Activated T-helper 2 cell treated with anti-CD3 and anti-CD28 coated beads, Interferon-gamma antibody, Interleukin-2, Interleukin-4, amounts not matched to agents 10 μg/mL and 5 μg/mL and 100 μg/mL, durations not matched to agents 14 hours and 24 hours and 36 hours (primary cell): Measurements from ENCODE around the gene PLEKHA7. TPM values are rescaled to one million over a fixed set of nuclear protein-coding genes. Genes with fewer than 3 reads are reported as not detected.

ENCODE experiments used
- DNase-seq: peaks from one replicate; pipeline ENCODE4 v3.0.0; 2021; ENCODE audit warnings: low spot score
- H3K27ac Mint-ChIP-seq: one replicate; pipeline ENCODE4 v1.8.0; 2021; ENCODE audit warnings: mixed read lengths
- H3K27me3 Mint-ChIP-seq: one replicate; pipeline ENCODE4 v1.8.0; 2021; ENCODE audit warnings: low read depth, mixed read lengths
- H3K36me3 Mint-ChIP-seq: one replicate; pipeline ENCODE4 v1.8.0; 2021; ENCODE audit warnings: low read depth, mixed read lengths
- H3K4me1 Mint-ChIP-seq: one replicate; pipeline ENCODE4 v1.8.0; 2021; ENCODE audit warnings: low read depth, mixed read lengths
- H3K4me3 Mint-ChIP-seq: one replicate; pipeline ENCODE4 v1.8.0; 2021; ENCODE audit warnings: low read depth, mild to moderate bottlenecking, moderate library complexity, mixed read lengths
- H3K9me3 Mint-ChIP-seq: one replicate; pipeline ENCODE4 v1.8.0; 2021; ENCODE audit warnings: mixed read lengths
- intact Hi-C: fragments of 100-400 bp; cut with micrococcal nuclease; formaldehyde crosslinking; loops from one replicate; pipeline ENCODE4 v1.15.1; 2023
- total RNA-seq: library from RNA; stranded (reverse); gene quantifications from 2 replicates; pipeline ENCODE4 v1.2.3, GENCODE V29; 2022

PLEKHA7 gene
- total RNA-seq, 1 donor from 2014 or later: 51.3 TPM

DNA sequence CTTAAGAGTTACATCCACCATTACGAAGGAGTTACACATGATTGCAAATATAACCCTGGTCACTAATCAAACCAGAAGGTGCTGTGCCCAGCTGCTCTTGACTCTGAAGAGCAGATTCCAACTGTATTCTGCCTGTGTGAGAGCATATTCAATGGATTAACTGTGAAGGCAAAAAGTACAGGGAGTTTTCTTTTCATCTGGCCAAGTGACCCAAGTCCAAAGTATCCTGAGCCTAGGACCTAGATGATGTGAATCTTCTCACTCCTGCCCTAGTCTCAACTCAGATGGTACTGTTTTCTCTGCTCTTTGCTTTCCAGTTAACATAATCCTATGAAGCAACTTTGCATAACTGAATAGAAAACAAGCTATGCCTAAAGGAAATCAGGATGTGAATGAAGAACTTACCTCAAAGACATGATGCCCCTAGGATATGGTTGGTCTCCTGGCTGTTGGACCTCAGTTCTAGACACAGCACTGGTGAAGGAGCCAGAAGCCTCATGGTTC is 169.9 kb downstream of the PLEKHA7 start:
- no peak overlapping the region for H3K27ac Mint-ChIP-seq
- H3K4me3 Mint-ChIP-seq: no peak overlapping the region
- DNase-seq: no peak
- no peaks in the 10 kb centered on the region for H3K9me3 Mint-ChIP-seq
- peaks cover 48% of the 10 kb centered on the region for H3K36me3 Mint-ChIP-seq
- intact Hi-C loops: no loop called here
- H3K27me3 Mint-ChIP-seq: no peaks in the 10 kb centered on the region
- H3K4me1 Mint-ChIP-seq: peaks cover 3% of the 10 kb centered on the region

GRCh38 chr11:16843294-16843693 is 170.9 kb downstream of the PLEKHA7 start:
- DNase-seq: no peak
- Mint-ChIP-seq H3K9me3 (no peaks in the 10 kb centered on the region), H3K36me3 (peaks cover 46% of the 10 kb centered on the region), H3K4me1 (peaks cover 3% of the 10 kb centered on the region), H3K4me3 (no peak overlapping the region), H3K27me3 (no peaks in the 10 kb centered on the region), H3K27ac (no peak overlapping the region)
- intact Hi-C loops: no loop called here

DNA sequence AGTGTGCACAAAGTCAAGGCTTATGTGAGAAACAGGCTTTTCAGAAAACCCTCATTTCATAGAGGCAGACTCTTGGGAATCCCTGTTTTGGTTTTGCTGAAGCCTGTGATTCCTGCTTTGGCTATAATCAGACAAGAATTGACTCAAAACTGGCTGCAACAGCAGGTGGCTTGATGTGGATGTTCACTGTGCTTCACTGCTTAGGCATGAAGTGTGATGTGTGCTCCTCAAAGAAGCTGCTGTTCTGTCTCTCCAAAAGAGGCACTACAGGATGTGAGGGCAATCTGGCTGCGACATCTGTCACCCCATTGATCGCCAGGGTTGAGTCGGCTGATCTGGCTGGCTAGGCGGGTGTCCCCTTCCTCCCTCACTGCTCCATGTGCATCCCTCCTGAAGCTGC is 172.2 kb downstream of the PLEKHA7 start:
- Mint-ChIP-seq H3K4me3 (no peak overlapping the region), H3K4me1 (peaks cover 3% of the 10 kb centered on the region), H3K27ac (no peak overlapping the region), H3K27me3 (no peaks in the 10 kb centered on the region), H3K9me3 (no peaks in the 10 kb centered on the region), H3K36me3 (peaks cover 52% of the 10 kb centered on the region)
- intact Hi-C loops: no loop called here
- DNase-seq: no peak

DNA sequence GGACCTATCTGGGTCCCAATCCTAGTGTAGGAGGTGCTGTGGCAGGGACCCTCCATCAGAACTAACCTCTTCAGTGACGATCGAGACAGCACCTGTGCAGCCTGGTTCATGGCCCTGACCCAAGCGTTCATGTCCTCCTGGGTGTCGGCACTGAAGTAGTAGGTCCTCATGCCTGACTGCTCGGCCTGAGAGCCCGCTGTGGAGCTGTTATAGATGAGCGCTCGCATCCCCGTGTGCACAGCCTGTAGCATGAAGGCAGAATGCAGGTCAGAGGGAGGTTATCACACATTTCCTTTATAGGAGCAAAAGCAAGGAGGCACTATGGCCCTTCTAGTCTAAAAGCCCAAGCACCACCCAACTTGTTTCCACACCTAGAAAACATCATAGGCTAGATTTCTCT is 172.7 kb downstream of the PLEKHA7 start:
- Mint-ChIP-seq H3K36me3 (peaks cover 48% of the 10 kb centered on the region), H3K4me1 (peaks cover 3% of the 10 kb centered on the region), H3K27ac (no peak overlapping the region), H3K27me3 (no peaks in the 10 kb centered on the region), H3K9me3 (no peaks in the 10 kb centered on the region), H3K4me3 (no peak overlapping the region)
- DNase-seq: no peak
- intact Hi-C loops: no loop called here

DNA sequence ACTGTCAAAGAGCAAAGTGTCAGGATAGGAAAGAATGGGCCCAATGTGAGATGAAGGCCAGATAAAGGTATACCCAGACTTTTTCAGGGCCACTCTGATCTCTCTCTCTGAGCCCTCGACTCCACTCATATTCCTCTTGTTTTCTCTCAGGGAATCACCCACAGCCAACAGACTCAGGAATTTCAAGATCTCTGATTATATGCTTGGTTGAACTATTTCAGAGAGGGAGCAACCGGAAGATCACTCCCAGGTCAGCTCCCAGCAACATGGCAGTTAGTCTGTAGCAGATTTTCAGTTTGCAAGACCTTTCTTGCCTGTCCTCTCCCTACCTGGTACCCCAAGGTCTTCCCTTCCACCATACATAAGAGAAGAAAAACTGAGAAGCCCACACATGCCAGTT is 173.3 kb downstream of the PLEKHA7 start:
- intact Hi-C loops: no loop called here
- Mint-ChIP-seq H3K27ac (no peak overlapping the region), H3K4me1 (peaks cover 3% of the 10 kb centered on the region), H3K36me3 (peaks cover 45% of the 10 kb centered on the region), H3K9me3 (no peaks in the 10 kb centered on the region), H3K27me3 (no peaks in the 10 kb centered on the region), H3K4me3 (no peak overlapping the region)
- no peak for DNase-seq

DNA sequence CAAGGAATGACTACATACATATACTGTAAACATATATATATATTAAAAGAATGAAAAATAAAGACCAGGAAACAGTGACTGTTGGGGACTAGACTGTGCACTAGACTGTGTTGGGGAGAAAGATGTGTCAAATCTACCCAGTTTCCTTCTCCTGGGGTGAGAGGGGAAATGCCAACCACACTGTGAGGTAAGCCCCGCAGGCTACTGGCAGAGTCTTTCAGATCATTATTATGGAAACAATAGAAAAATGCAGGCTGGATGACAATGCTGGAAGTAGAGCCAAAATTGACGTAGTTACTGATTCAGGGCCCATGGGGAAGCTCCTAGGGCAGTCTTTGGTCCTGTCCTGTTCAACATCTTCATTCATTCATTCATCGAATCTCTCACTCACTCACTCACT is 174.4 kb downstream of the PLEKHA7 start:
- intact Hi-C loops: no loop called here
- no peaks in the 10 kb centered on the region for H3K27me3 Mint-ChIP-seq
- H3K27ac Mint-ChIP-seq: no peak overlapping the region
- peaks cover 37% of the 10 kb centered on the region for H3K36me3 Mint-ChIP-seq
- no peak overlapping the region for H3K4me3 Mint-ChIP-seq
- no peaks in the 10 kb centered on the region for H3K9me3 Mint-ChIP-seq
- peaks cover 7% of the 10 kb centered on the region for H3K4me1 Mint-ChIP-seq
- no peak for DNase-seq

GRCh38 chr11:16834384-16834783 is 179.8 kb downstream of the PLEKHA7 start:
- Mint-ChIP-seq H3K27me3 (no peaks in the 10 kb centered on the region), H3K27ac (peak overlapping the region; percentile 74), H3K4me3 (no peak overlapping the region), H3K4me1 (peaks cover 20% of the 10 kb centered on the region), H3K9me3 (no peaks in the 10 kb centered on the region), H3K36me3 (peaks cover 23% of the 10 kb centered on the region)
- intact Hi-C loops: loop anchor here (2.0 kb wide), 1 partner anchor 14 kb away; no protein-coding TSS in a partner anchor
- DNase-seq: no peak

GRCh38 chr11:16833026-16833425 is 181.2 kb downstream of the PLEKHA7 start:
- intact Hi-C loops: no loop called here

GRCh38 chr11:16832193-16832539 is 182.0 kb downstream of the PLEKHA7 start:
- Mint-ChIP-seq H3K9me3 (no peaks in the 10 kb centered on the region), H3K27me3 (no peaks in the 10 kb centered on the region), H3K27ac (no peak overlapping the region), H3K4me3 (no peak overlapping the region), H3K4me1 (peaks cover 22% of the 10 kb centered on the region), H3K36me3 (peaks cover 33% of the 10 kb centered on the region)
- intact Hi-C loops: no loop called here
- no peak for DNase-seq

More at GRCh38 chr11:16833026-16833425, 181.2 kb downstream of the PLEKHA7 start:
- Mint-ChIP-seq H3K27ac (no peak overlapping the region), H3K36me3 (peaks cover 30% of the 10 kb centered on the region), H3K4me1 (peaks cover 20% of the 10 kb centered on the region), H3K9me3 (no peaks in the 10 kb centered on the region), H3K4me3 (no peak overlapping the region), H3K27me3 (no peaks in the 10 kb centered on the region)
- DNase-seq: no peak

DNA sequence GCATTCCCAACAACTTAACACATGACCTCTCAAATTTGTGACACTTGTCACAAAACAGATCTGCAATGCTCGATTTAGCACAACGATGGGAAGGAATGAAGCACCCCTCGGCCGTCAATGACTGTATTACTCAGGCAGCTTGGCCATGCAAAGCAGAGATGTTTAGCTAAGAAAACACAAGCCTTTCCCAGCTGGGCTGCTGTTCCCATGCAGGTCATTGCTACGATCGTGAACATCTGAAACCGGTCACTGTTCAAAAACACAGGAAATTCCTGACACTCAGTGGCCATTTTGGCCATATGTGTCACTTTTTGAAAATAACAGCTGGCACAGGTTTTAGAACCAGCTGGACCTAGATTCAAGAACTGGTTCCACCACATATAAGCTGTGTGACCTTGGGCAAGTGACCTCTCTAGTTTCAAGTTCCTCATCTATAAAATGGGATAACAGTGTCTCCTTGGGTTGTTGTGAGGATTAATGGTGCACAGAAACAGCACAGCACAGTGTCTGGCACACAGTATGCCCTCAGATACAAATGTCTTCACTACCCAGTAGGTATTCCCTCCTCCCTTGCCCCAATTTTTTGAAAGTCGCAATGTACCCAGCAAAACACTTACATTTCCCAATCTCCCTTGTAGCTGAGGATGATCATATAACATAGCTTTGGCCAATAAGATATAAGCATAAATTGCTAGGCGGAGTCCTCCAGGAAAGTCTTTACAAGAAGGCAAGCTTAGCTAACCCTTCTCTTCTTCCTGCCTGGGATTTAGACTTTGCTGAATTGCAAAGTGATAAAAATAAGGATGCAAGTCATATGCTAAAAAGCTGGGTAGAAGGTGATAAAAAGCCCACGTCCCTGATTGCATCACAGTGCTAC is 182.7 kb downstream of the PLEKHA7 start:
- intact Hi-C loops: no loop called here
- Mint-ChIP-seq H3K36me3 (peaks cover 39% of the 10 kb centered on the region), H3K4me1 (peaks cover 26% of the 10 kb centered on the region), H3K27ac (no peak overlapping the region), H3K4me3 (no peak overlapping the region), H3K27me3 (no peaks in the 10 kb centered on the region), H3K9me3 (no peaks in the 10 kb centered on the region)
- no peak for DNase-seq

DNA sequence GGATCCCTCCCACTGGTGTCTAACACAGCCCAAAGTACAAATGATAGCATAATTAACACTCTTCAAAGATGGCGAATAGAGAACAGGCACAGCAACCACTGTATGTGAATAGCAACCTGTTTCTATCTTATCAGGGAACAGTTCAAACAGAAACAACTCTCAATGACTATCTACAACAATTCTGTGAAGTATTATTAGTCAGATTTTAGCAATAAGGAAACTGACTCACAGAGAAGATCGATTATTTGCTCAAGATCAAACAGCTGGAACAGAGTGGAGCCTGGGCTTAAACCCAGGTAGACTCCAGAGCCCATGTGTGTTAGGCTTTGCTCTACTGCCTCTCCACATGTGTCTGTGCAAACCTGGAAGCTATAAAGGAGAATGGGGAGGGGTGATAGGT is 187.1 kb downstream of the PLEKHA7 start:
- no peak overlapping the region for H3K4me3 Mint-ChIP-seq
- H3K27me3 Mint-ChIP-seq: no peaks in the 10 kb centered on the region
- peaks cover 49% of the 10 kb centered on the region for H3K36me3 Mint-ChIP-seq
- H3K27ac Mint-ChIP-seq: no peak overlapping the region
- no peak for DNase-seq
- intact Hi-C loops: loop anchor here (5.0 kb wide), 1 partner anchor 35 kb away; no protein-coding TSS in a partner anchor
- H3K4me1 Mint-ChIP-seq: peaks cover 11% of the 10 kb centered on the region
- H3K9me3 Mint-ChIP-seq: no peaks in the 10 kb centered on the region

- H3K36me3 Mint-ChIP-seq: peaks cover 45% of the 10 kb centered on the region
- H3K27me3 Mint-ChIP-seq: no peaks in the 10 kb centered on the region
- no peaks in the 10 kb centered on the region for H3K9me3 Mint-ChIP-seq
- no peak overlapping the region for H3K4me3 Mint-ChIP-seq
- H3K27ac Mint-ChIP-seq: no peak overlapping the region
- intact Hi-C loops: loop anchor here (5.0 kb wide), 1 partner anchor 36 kb away; no protein-coding TSS in a partner anchor
- DNase-seq: no peak
- peaks cover 18% of the 10 kb centered on the region for H3K4me1 Mint-ChIP-seq
These were observed 188.2 kb downstream of the PLEKHA7 start for GRCh38 chr11:16825968-16826367.

GRCh38 chr11:16825101-16825500 is 189.1 kb downstream of the PLEKHA7 start:
- DNase-seq: no peak
- Mint-ChIP-seq H3K27me3 (no peaks in the 10 kb centered on the region), H3K36me3 (peaks cover 45% of the 10 kb centered on the region), H3K9me3 (no peaks in the 10 kb centered on the region), H3K4me1 (peaks cover 24% of the 10 kb centered on the region), H3K27ac (no peak overlapping the region), H3K4me3 (no peak overlapping the region)
- intact Hi-C loops: loop anchor here (5.0 kb wide), 1 partner anchor 37 kb away; no protein-coding TSS in a partner anchor
